Activated CD8-positive, alpha-beta memory T cell treated with anti-CD3 and anti-CD28 coated beads, Interleukin-2, amount 50 U/mL, for 1 hour (primary cell): ENCODE results near the gene MYL11.
"Not testable (repeated sequence)": the region's sequence is repeated elsewhere in the genome, so short reads cannot be mapped to it uniquely, and the experiment has no call there.

Source experiments
- DNase-seq: peaks from one replicate; pipeline ENCODE4 v3.0.0-alpha.2; 2020; ENCODE audit errors: extremely low read depth

Gene MYL11

DNA sequence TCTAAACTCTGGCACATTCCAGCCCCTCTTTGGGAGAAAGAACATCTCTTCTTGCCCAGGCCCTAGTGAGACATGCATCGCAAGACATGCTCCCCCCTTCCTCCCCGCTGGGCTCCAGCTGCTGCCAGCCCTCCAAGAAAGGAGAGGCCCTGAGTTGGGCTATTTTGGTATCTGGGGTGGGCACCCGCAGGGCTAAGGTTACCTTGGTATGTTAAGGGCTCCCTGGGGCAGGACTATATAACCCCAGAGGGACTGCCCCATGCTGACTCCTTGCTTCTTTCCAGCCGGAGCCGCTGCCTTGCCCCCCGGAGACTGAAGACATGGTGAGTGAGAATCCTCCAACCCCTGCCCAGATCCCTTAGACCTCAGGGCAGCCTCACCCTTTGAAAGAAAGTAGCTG, at the start of gene MYL11:
Gene MYL11 (plus strand): TSS at position 265 of the 400 bp plus-strand sequence. CDS start 56 bp downstream, at position 321.
- DNase-seq: no peak

GRCh38 chr16:30334473-30334989, 40.1 kb upstream of the MYL11 start:
- peak; percentile 40 for DNase-seq

GRCh38 chr16:30335028-30335597, 39.5 kb upstream of the MYL11 start:
- DNase-seq: peak; percentile 31

GRCh38 chr16:30335598-30336474, 38.8 kb upstream of the MYL11 start:
- DNase-seq: no peak

- DNase-seq: not testable (repeated sequence)
These were observed 36.6 kb upstream of the MYL11 start for GRCh38 chr16:30337964-30338357.

- DNase-seq: not testable (repeated sequence)
These were observed 35.9 kb upstream of the MYL11 start for GRCh38 chr16:30338715-30339114.

- no peak for DNase-seq
These were observed 34.0 kb upstream of the MYL11 start for GRCh38 chr16:30340621-30341020.

GRCh38 chr16:30341971-30342370, 32.6 kb upstream of the MYL11 start:
- DNase-seq: not testable (repeated sequence)

- no peak for DNase-seq
These were observed 31.7 kb upstream of the MYL11 start for GRCh38 chr16:30342751-30343490.

- not testable (repeated sequence) for DNase-seq
These were observed 31.1 kb upstream of the MYL11 start for GRCh38 chr16:30343491-30343820.

DNA sequence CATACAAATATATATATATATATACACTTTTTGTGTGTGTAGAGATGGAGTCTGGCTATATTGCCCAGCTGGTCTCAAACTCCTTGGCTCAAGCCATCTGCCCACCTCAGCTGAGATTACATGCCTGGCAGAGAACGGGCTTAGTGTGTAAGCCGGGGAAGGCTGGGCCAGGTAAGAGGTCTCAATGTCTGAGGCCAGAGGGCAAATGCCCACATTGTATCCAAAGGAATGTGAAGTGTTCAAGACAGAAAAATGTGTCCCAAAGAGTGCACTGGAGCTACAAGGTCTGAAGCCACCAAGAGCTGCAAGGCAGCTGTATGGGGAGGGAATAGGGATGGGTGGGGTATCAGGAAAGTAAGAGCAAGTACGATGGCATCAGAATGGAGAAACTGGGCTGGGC, 28.3 kb upstream of the MYL11 start:
- no peak for DNase-seq

DNA sequence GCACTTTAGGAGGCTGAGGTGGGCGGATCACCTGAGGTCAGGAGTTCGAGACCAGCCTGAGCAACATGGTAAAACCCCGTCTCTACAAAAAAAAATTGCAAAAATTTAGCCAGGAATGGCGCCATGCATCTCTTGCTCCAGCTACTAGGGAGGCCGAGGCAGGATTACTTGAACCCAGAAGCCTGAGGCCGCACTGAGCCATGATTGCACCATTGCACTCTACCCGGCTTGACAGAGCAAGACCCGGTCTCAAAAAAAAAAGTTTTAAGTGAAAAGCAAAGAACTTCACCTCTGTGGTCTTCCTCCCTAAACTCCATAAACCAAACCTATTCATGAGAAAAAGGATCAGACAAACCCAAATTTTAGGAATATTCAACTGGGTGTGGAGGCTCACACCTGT, 26.5 kb upstream of the MYL11 start:
- DNase-seq: no peak

DNA sequence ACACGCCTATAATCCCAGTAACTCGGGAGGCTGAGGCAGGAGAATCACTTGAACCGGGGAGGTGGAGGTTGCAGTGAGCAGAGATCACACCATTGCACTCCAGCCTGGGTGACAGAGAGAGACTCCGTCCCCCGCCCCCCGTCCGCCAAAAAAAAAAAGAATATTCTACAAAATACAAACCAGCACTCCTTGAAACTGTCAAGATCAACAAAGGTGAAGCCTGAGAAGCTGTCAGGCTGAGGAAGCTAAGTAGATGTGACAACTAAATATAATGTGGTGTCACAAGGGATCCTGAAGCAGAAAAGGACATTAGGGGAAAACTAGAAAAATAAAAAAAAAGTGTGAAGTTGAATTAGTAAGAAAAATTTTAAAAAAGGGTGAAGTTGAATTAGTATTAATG, 25.7 kb upstream of the MYL11 start:
- no peak for DNase-seq

DNA sequence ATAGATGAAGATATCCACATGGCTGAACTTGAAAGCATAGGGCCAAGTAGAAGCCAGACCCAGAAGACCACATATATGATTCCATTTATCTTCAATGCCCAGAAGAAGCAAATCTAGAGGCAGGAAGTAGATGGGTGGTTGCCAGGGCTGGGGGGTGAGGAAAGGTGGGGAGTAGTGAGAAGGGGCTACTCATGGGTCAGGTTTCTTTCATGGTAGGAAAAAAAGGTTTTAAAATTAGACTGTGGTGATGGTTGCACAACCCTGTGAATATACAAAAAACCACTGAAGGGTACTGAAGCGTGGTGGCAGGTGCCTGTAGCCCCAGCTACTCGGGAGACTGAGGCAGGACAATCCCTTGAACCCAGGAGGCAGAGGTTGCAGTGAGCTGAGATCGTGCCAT, 24.9 kb upstream of the MYL11 start:
- no peak for DNase-seq

- no peak for DNase-seq
These were observed 24.3 kb upstream of the MYL11 start for GRCh38 chr16:30350134-30350871.

- DNase-seq: no peak
These were observed 23.6 kb upstream of the MYL11 start for GRCh38 chr16:30351001-30351441.

- no peak for DNase-seq
These were observed 22.8 kb upstream of the MYL11 start for GRCh38 chr16:30351586-30352419.

GRCh38 chr16:30352488-30353401, 21.9 kb upstream of the MYL11 start:
- no peak for DNase-seq

GRCh38 chr16:30353438-30354129, 21.0 kb upstream of the MYL11 start:
- no peak for DNase-seq
